GM23338 (cell line): ENCODE data around the gene TGFBR3. TPM values are rescaled to one million over a fixed set of nuclear protein-coding genes. Genes with fewer than 3 reads are reported as not detected.

Experiments used
- ATAC-seq: fragments of 200-7000 bp; cut with Tn5 transposase; 3 replicates; pipeline ENCODE4 v1.9.1; 2020
- DNase-seq: peaks from one replicate; pipeline ENCODE4 v3.0.0-alpha.2; 2015; ENCODE audit warnings: low spot score
- H2AFZ ChIP-seq: fragments of 200-600 bp; sonication (generic); 2 replicates; pipeline ENCODE4 v1.8.0; 2016; ENCODE audit warnings: antibody characterized with exemption, mild to moderate bottlenecking, moderate library complexity
- H3F3A ChIP-seq: fragments of 200-600 bp; sonication (generic); replicated peaks from 2 replicates; pipeline ENCODE4 v1.8.0; 2017; ENCODE audit warnings: antibody characterized with exemption, mixed run types, low read depth
- H3K27ac ChIP-seq: fragments of 200-600 bp; sonication (generic); 2 replicates; pipeline ENCODE4 v1.6.1; 2016; ENCODE audit warnings: low read depth
- H3K27me3 ChIP-seq: fragments of 200-600 bp; sonication (generic); 2 replicates; pipeline ENCODE4 v1.8.0; 2016; ENCODE audit warnings: mild to moderate bottlenecking, mixed run types, moderate library complexity; ENCODE audit not compliant: insufficient read depth
- H3K36me3 ChIP-seq: fragments of 200-600 bp; sonication (generic); 2 replicates; pipeline ENCODE4 v1.8.0; 2016; ENCODE audit warnings: mild to moderate bottlenecking; ENCODE audit not compliant: insufficient read depth
- H3K4me1 ChIP-seq: fragments of 200-600 bp; sonication (generic); 2 replicates; pipeline ENCODE4 v1.8.0; 2016; ENCODE audit warnings: mild to moderate bottlenecking, moderate library complexity; ENCODE audit not compliant: insufficient read depth
- H3K4me2 ChIP-seq: fragments of 200-600 bp; sonication (generic); 2 replicates; pipeline ENCODE4 v1.7.1; 2017; ENCODE audit warnings: mixed run types
- H3K4me3 ChIP-seq: fragments of 200-600 bp; sonication (generic); 2 replicates; pipeline ENCODE4 v1.6.1; 2016; ENCODE audit warnings: mixed run types
- H3K79me2 ChIP-seq: fragments of 200-600 bp; sonication (generic); replicated peaks from 2 replicates; pipeline ENCODE4 v1.8.0; 2017; ENCODE audit warnings: mild to moderate bottlenecking; ENCODE audit not compliant: insufficient read depth
- H3K9me2 ChIP-seq: fragments of 200-600 bp; sonication (generic); 2 replicates; pipeline ENCODE4 v1.8.0; 2017; ENCODE audit not compliant: insufficient read depth
- H4K20me1 ChIP-seq: fragments of 200-600 bp; sonication (generic); replicated peaks from 2 replicates; pipeline ENCODE4 v1.8.0; 2017; ENCODE audit warnings: mild to moderate bottlenecking; ENCODE audit not compliant: insufficient read depth
- H3K27ac Mint-ChIP-seq: 2 replicates; pipeline ENCODE4 v1.8.0; 2020; ENCODE audit warnings: inconsistent platforms, mild to moderate bottlenecking, moderate library complexity, mixed read lengths
- H3K27me3 Mint-ChIP-seq: 3 replicates; pipeline ENCODE4 v1.8.0; 2022; ENCODE audit warnings: low read depth, mild to moderate bottlenecking, moderate library complexity, mixed read lengths, inconsistent platforms; ENCODE audit not compliant: insufficient read depth, poor library complexity
- H3K36me3 Mint-ChIP-seq: 3 replicates; pipeline ENCODE4 v1.8.0; 2021; ENCODE audit warnings: low read depth, mild to moderate bottlenecking, inconsistent platforms, moderate library complexity, mixed read lengths
- H3K4me1 Mint-ChIP-seq: 3 replicates; pipeline ENCODE4 v1.8.0; 2020; ENCODE audit warnings: mild to moderate bottlenecking, inconsistent platforms, mixed read lengths
- H3K4me3 Mint-ChIP-seq: 3 replicates; pipeline ENCODE4 v1.8.0; 2021; ENCODE audit warnings: moderate library complexity, mild to moderate bottlenecking, inconsistent platforms, mixed read lengths
- H3K9me3 Mint-ChIP-seq: 3 replicates; pipeline ENCODE4 v1.8.0; 2020; ENCODE audit warnings: moderate library complexity, mild to moderate bottlenecking, inconsistent platforms, mixed read lengths
- CREB1 ChIP-seq: fragments of 250-450 bp; sonication (Bioruptor Pico); IDR thresholded peaks from 2 replicates; pipeline ENCODE4 v1.5.0; 2020; ENCODE audit warnings: low read depth, mild to moderate bottlenecking, moderate library complexity
- JUNB ChIP-seq: IDR thresholded peaks from one replicate; pipeline ENCODE4 v1.6.1; 2016; ENCODE audit warnings: antibody characterized with exemption; ENCODE audit not compliant: unreplicated experiment
- STAT1 ChIP-seq: IDR thresholded peaks from one replicate; pipeline ENCODE4 v1.6.1; 2016; ENCODE audit warnings: antibody characterized with exemption; ENCODE audit not compliant: unreplicated experiment
- polyA plus RNA-seq: library from polyadenylated mRNA; unstranded; fragments of >200 nt; fragmentation: Nextera tagmentation; extraction: Ambion mirVana; gene quantifications from 2 replicates; pipeline ENCODE4 v1.2.1, GENCODE V29; 2016
- total RNA-seq: library from RNA; depleted of rRNA; stranded (reverse); fragments of >200 nt; shearing (Covaris generic); gene quantifications from 2 replicates; pipeline ENCODE4 v1.2.3, GENCODE V29; 2014
- TF ChIP-seq, protein P1 (sequence below), 2 experiments: fragments of 200-600 bp in 1 of 2; sonication (generic) in 1 of 2; conservative IDR thresholded peaks; 2 replicates each; pipeline versions ENCODE4 v1.5.1 to v1.6.1; 2016 to 2017; ENCODE audit warnings: antibody characterized with exemption in 2 of 2, low read depth in 2 of 2, mild to moderate bottlenecking in 2 of 2, moderate library complexity in 1 of 2
- TF ChIP-seq, protein P2 (sequence below): IDR thresholded peaks from 2 replicates; pipeline ENCODE4 v1.6.1; 2016; ENCODE audit warnings: antibody characterized with exemption

Gene TGFBR3
- total and polyA plus RNA-seq, 2 experiments from 2014 or later = 1.7 to 2.9 TPM

DNA sequence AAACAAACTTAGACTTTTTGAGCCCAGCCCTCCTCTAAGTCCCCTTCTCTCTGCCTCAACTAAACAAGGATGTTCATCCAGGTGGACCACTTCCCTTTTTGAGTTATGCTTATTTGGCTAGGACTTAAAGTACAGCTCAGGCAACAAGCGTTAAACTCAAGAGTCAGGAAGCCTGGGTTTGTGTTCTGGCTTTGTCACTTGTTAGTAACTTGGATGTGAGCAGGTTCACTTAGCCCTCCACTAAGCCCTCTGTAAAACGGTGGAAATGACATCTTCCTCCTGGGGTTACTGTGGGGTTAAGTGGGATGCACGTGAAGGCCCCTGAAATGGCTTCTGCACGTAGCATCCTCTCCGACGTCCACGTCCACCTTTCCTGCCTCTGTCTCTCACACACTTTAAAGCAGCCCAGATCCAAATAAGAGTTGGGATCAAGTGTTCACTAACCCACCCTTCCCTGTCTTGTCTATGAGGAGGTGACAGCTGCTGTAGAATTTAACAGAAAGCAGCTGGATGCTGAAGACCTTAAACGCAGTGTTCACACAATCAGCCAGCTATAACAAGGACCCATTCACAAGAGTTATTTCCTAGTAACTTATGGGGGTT lies 152.7 kb downstream of the TGFBR3 start:
- Mint-ChIP-seq H3K4me1 (peaks cover 21% of the 10 kb centered on the region), H3K27ac (no peak overlapping the region), H3K27me3 (peaks cover 6% of the 10 kb centered on the region), H3K9me3 (no peaks in the 10 kb centered on the region; the same call in 2 of the 3 replicates), H3K4me3 (no peak overlapping the region), H3K36me3 (no peaks in the 10 kb centered on the region)
- DNase-seq (no peak), ATAC-seq (no peak)
- H3K4me3 ChIP-seq = no peak overlapping the region
- no peaks in the 10 kb centered on the region for H3K27me3 ChIP-seq
- H2AFZ ChIP-seq = no peak overlapping the region
- no peaks in the 10 kb centered on the region for H3K79me2 ChIP-seq
- no peaks in the 10 kb centered on the region for H4K20me1 ChIP-seq
- H3K9me2 ChIP-seq = no peaks in the 10 kb centered on the region
- no peaks in the 10 kb centered on the region for H3K4me1 ChIP-seq
- TF ChIP-seq, protein P1, sequence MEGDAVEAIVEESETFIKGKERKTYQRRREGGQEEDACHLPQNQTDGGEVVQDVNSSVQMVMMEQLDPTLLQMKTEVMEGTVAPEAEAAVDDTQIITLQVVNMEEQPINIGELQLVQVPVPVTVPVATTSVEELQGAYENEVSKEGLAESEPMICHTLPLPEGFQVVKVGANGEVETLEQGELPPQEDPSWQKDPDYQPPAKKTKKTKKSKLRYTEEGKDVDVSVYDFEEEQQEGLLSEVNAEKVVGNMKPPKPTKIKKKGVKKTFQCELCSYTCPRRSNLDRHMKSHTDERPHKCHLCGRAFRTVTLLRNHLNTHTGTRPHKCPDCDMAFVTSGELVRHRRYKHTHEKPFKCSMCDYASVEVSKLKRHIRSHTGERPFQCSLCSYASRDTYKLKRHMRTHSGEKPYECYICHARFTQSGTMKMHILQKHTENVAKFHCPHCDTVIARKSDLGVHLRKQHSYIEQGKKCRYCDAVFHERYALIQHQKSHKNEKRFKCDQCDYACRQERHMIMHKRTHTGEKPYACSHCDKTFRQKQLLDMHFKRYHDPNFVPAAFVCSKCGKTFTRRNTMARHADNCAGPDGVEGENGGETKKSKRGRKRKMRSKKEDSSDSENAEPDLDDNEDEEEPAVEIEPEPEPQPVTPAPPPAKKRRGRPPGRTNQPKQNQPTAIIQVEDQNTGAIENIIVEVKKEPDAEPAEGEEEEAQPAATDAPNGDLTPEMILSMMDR (conservative IDR thresholded peaks at IDR 0.05; ENCODE audit: low read depth in 2 of 2) = no peak
- TF ChIP-seq CREB1 (CRISPR knock-in tag) (no peak), JUNB (no peak), STAT1 (no peak)
- TF ChIP-seq, protein P2, sequence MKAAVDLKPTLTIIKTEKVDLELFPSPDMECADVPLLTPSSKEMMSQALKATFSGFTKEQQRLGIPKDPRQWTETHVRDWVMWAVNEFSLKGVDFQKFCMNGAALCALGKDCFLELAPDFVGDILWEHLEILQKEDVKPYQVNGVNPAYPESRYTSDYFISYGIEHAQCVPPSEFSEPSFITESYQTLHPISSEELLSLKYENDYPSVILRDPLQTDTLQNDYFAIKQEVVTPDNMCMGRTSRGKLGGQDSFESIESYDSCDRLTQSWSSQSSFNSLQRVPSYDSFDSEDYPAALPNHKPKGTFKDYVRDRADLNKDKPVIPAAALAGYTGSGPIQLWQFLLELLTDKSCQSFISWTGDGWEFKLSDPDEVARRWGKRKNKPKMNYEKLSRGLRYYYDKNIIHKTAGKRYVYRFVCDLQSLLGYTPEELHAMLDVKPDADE = no peak
- no peak overlapping the region for H3K4me2 ChIP-seq
- no peaks in the 10 kb centered on the region for H3K36me3 ChIP-seq
- H3F3A ChIP-seq = no peaks in the 10 kb centered on the region
- no peak overlapping the region for H3K27ac ChIP-seq

DNA sequence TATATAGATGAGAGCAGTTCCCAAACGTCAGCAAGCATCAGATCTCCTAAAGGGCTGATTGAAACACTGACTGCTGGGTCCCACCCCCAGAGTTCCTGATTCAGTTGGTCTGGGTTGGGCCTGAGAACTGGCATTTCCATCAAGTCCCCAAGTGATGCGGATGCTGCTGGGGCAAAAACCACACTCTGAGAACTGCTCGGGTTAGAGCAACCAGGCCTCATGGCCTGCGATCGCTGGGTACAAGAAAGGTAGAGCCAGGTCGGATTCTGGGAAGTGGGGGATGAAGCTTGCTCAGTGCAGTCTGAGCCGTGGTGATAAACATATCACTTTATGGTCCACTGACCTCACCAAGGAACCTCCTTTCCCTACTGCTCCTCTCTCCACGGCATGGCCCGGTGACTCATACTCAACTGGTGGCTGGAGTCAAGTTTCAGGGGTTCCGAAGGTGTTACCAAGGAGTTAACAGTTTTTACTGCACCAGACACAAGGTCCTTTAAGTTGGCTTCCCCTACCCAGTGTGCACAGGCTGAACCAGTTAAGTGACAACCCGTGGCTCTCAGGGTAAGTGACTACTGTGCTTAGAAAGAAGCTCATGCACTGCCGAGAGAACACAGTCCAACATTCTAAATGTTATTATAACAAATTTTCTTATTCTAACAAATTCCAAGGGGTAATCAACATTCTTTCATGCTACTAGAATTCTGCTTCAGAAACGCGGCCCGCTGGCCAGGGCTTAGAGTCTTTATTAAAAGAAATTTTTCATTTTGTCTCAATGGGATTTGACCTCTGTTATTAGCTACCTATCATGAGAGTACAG lies 153.5 kb downstream of the TGFBR3 start:
- ATAC-seq = no peak
- Mint-ChIP-seq H3K36me3 (no peaks in the 10 kb centered on the region), H3K9me3 (no peaks in the 10 kb centered on the region; the same call in 2 of the 3 replicates), H3K4me3 (no peak overlapping the region), H3K4me1 (peaks cover 21% of the 10 kb centered on the region), H3K27me3 (peaks cover 6% of the 10 kb centered on the region), H3K27ac (no peak overlapping the region)
- no peaks in the 10 kb centered on the region for H3K4me1 ChIP-seq
- H3F3A ChIP-seq = no peaks in the 10 kb centered on the region
- H3K27me3 ChIP-seq = no peaks in the 10 kb centered on the region
- no peak overlapping the region for H3K4me2 ChIP-seq
- no peaks in the 10 kb centered on the region for H3K9me2 ChIP-seq
- no peaks in the 10 kb centered on the region for H3K36me3 ChIP-seq
- TF ChIP-seq, protein P2 = no peak
- no peak for TF ChIP-seq JUNB
- TF ChIP-seq CREB1 (CRISPR knock-in tag) = no peak
- H2AFZ ChIP-seq = no peak overlapping the region
- H3K79me2 ChIP-seq = no peaks in the 10 kb centered on the region
- no peak overlapping the region for H3K27ac ChIP-seq
- no peak overlapping the region for H3K4me3 ChIP-seq
- DNase-seq = peak; percentile 14
- H4K20me1 ChIP-seq = no peaks in the 10 kb centered on the region
